ENCODE data around the gene NBR1.
"Not testable (repeated sequence)": the region's sequence is repeated elsewhere in the genome, so short reads cannot be mapped to it uniquely, and the experiment has no call there.

NBR1 gene

GRCh38 chr17:43246456-43246855 lies 75.4 kb downstream of the NBR1 start:
- not testable (repeated sequence) for DNase-seq (ENCODE audit: low read depth in 2 of 2)
